GM21423 (cell line): ENCODE data around the gene ZC3HAV1.
"Not testable (repeated sequence)": the region's sequence is repeated elsewhere in the genome, so short reads cannot be mapped to it uniquely, and the experiment has no call there.

Experiments used
- ATAC-seq: cut with Tn5 transposase; IDR thresholded peaks from one replicate; pipeline ENCODE4 v1.9.1; 2021; ENCODE audit warnings: mild to moderate bottlenecking, moderate library complexity; ENCODE audit not compliant: unreplicated experiment

The ZC3HAV1 gene

GRCh38 chr7:139112741-139113250 lies 3.3 kb upstream of the ZC3HAV1 start:
- no peak for ATAC-seq

- no peak for ATAC-seq
Observed at GRCh38 chr7:139112316-139112715, 2.8 kb upstream of the ZC3HAV1 start.

GRCh38 chr7:139111811-139112301 lies 2.3 kb upstream of the ZC3HAV1 start:
- ATAC-seq, result no peak

- ATAC-seq, result no peak
Observed at GRCh38 chr7:139111147-139111546, 1.6 kb upstream of the ZC3HAV1 start.

- ATAC-seq, result no peak
Observed at GRCh38 chr7:139109983-139110411, 477 bp upstream of the ZC3HAV1 start.

GRCh38 chr7:139108266-139109187 lies 993 bp downstream of the ZC3HAV1 start:
- no peak for ATAC-seq

- ATAC-seq, result no peak
Observed at GRCh38 chr7:139106959-139107358, 2.6 kb downstream of the ZC3HAV1 start.

- ATAC-seq, result not testable (repeated sequence)
Observed at GRCh38 chr7:139106227-139106626, 3.3 kb downstream of the ZC3HAV1 start.

GRCh38 chr7:139105484-139105883 lies 4.0 kb downstream of the ZC3HAV1 start:
- ATAC-seq, result no peak

GRCh38 chr7:139104091-139104450 lies 5.4 kb downstream of the ZC3HAV1 start:
- ATAC-seq, result peak; percentile 29

- ATAC-seq, result no peak
Observed at GRCh38 chr7:139103057-139103815, 6.3 kb downstream of the ZC3HAV1 start.

- ATAC-seq, result not testable (repeated sequence)
Observed at GRCh38 chr7:139101637-139102158, 7.8 kb downstream of the ZC3HAV1 start.

GRCh38 chr7:139099172-139099947 lies 10.2 kb downstream of the ZC3HAV1 start:
- ATAC-seq, result no peak

- ATAC-seq, result peak; percentile 98
Observed at GRCh38 chr7:139095194-139095659, 14.3 kb downstream of the ZC3HAV1 start.

GRCh38 chr7:139094596-139094995 lies 14.9 kb downstream of the ZC3HAV1 start:
- ATAC-seq, result peak; percentile 9

GRCh38 chr7:139094030-139094429 lies 15.5 kb downstream of the ZC3HAV1 start:
- ATAC-seq, result no peak

- not testable (repeated sequence) for ATAC-seq
Observed at GRCh38 chr7:139093512-139093911, 16.0 kb downstream of the ZC3HAV1 start.

GRCh38 chr7:139092090-139092796 lies 17.3 kb downstream of the ZC3HAV1 start:
- no peak for ATAC-seq

- no peak for ATAC-seq
Observed at GRCh38 chr7:139091677-139091996, 17.9 kb downstream of the ZC3HAV1 start.

GRCh38 chr7:139089118-139089517 lies 20.4 kb downstream of the ZC3HAV1 start:
- ATAC-seq, result no peak
